Measurements from ENCODE around the gene ERGIC3.

- peak; percentile 44 to 57 for TF ChIP-seq CTCF (IDR thresholded peaks at IDR 0.05; ENCODE audit: extremely low read depth in 1 of 2, insufficient read depth in 1 of 2, low read depth in 1 of 2, low read length in 2 of 2)
- no peak for TF ChIP-seq POLR2AphosphoS5 (IDR thresholded peaks at IDR 0.05; ENCODE audit: insufficient read depth, low read depth, low read length)
Observed at GRCh38 chr20:35523298-35523888, 18.5 kb upstream of the ERGIC3 start.
